HEK293 (cell line): ENCODE results near the gene RUVBL1.
A peak's percentile ranks its signal among the peaks of the same experiment; 100 is the strongest.

Experiments used
- FEZF1 ChIP-seq: fragments of 450-650 bp; formaldehyde crosslinking; IDR thresholded peaks from 2 replicates; pipeline ENCODE4 v1.5.1; 2016; ENCODE audit warnings: missing biosample characterization, missing genetic modification characterization
- KLF17 ChIP-seq: fragments of 450-650 bp; formaldehyde crosslinking; IDR thresholded peaks from 2 replicates; pipeline ENCODE4 v1.5.1; 2016; ENCODE audit warnings: missing biosample characterization, missing genetic modification characterization
- PATZ1 ChIP-seq: fragments of 450-650 bp; formaldehyde crosslinking; IDR thresholded peaks from 2 replicates; pipeline ENCODE4 v1.5.1; 2016; ENCODE audit warnings: missing biosample characterization, missing genetic modification characterization
- REPIN1 ChIP-seq: fragments of 450-650 bp; formaldehyde crosslinking; IDR thresholded peaks from 2 replicates; pipeline ENCODE4 v1.5.1; 2017; ENCODE audit warnings: missing biosample characterization, missing genetic modification characterization, low read depth
- SCRT2 ChIP-seq: fragments of 450-650 bp; formaldehyde crosslinking; IDR thresholded peaks from 2 replicates; pipeline ENCODE4 v1.5.1; 2016; ENCODE audit warnings: missing biosample characterization, missing genetic modification characterization
- TCF7L2 ChIP-seq: IDR thresholded peaks from 2 replicates; pipeline ENCODE4 v1.6.1; 2011; ENCODE audit warnings: low read depth, mild to moderate bottlenecking, inconsistent platforms, low read length, moderate library complexity, borderline replicate concordance
- ZBTB6 ChIP-seq: fragments of 450-650 bp; formaldehyde crosslinking; IDR thresholded peaks from 2 replicates; pipeline ENCODE4 v1.5.1; 2017; ENCODE audit warnings: missing biosample characterization, missing genetic modification characterization
- ZFHX2 ChIP-seq: fragments of 450-650 bp; formaldehyde crosslinking; conservative IDR thresholded peaks from 2 replicates; pipeline ENCODE4 v1.5.1; 2016; ENCODE audit warnings: missing biosample characterization, missing genetic modification characterization
- ZFP3 ChIP-seq: fragments of 450-650 bp; formaldehyde crosslinking; IDR thresholded peaks from 2 replicates; pipeline ENCODE4 v1.5.1; 2016; ENCODE audit warnings: low read depth, missing biosample characterization, missing genetic modification characterization
- ZNF121 ChIP-seq: fragments of 450-650 bp; formaldehyde crosslinking; IDR thresholded peaks from 2 replicates; pipeline ENCODE4 v1.5.1; 2016; ENCODE audit warnings: missing biosample characterization, missing genetic modification characterization
- ZNF132 ChIP-seq: fragments of 450-650 bp; formaldehyde crosslinking; IDR thresholded peaks from 2 replicates; pipeline ENCODE4 v1.5.1; 2017; ENCODE audit warnings: missing biosample characterization, missing genetic modification characterization, borderline replicate concordance
- ZNF133 ChIP-seq: fragments of 450-650 bp; formaldehyde crosslinking; IDR thresholded peaks from 2 replicates; pipeline ENCODE4 v1.5.1; 2016; ENCODE audit warnings: missing biosample characterization, missing genetic modification characterization
- ZNF146 ChIP-seq: fragments of 450-650 bp; formaldehyde crosslinking; IDR thresholded peaks from 2 replicates; pipeline ENCODE4 v1.5.1; 2016; ENCODE audit warnings: missing biosample characterization, missing genetic modification characterization
- ZNF341 ChIP-seq: fragments of 450-650 bp; formaldehyde crosslinking; IDR thresholded peaks from 2 replicates; pipeline ENCODE4; 2016; ENCODE audit warnings: low read depth, missing biosample characterization, missing genetic modification characterization
- ZNF391 ChIP-seq: fragments of 450-650 bp; formaldehyde crosslinking; IDR thresholded peaks from 2 replicates; pipeline ENCODE4 v1.5.1; 2016; ENCODE audit warnings: low read depth, missing biosample characterization, missing genetic modification characterization, borderline replicate concordance
- ZNF398 ChIP-seq: fragments of 450-650 bp; formaldehyde crosslinking; IDR thresholded peaks from 2 replicates; pipeline ENCODE4 v1.5.1; 2017; ENCODE audit warnings: missing biosample characterization, missing genetic modification characterization
- ZNF510 ChIP-seq: fragments of 450-650 bp; formaldehyde crosslinking; IDR thresholded peaks from 2 replicates; pipeline ENCODE4 v1.5.1; 2018; ENCODE audit warnings: mild to moderate bottlenecking, missing genetic modification characterization, missing biosample characterization; ENCODE audit not compliant: insufficient replicate concordance
- ZNF513 ChIP-seq: fragments of 450-650 bp; IDR thresholded peaks from 2 replicates; pipeline ENCODE4 v1.5.1; 2018; ENCODE audit warnings: missing biosample characterization, missing genetic modification characterization
- ZNF529 ChIP-seq: fragments of 450-650 bp; formaldehyde crosslinking; IDR thresholded peaks from 2 replicates; pipeline ENCODE4 v1.5.1; 2017; ENCODE audit warnings: missing genetic modification characterization, missing biosample characterization; ENCODE audit not compliant: insufficient replicate concordance
- ZNF561 ChIP-seq: fragments of 450-650 bp; IDR thresholded peaks from 2 replicates; pipeline ENCODE4 v1.5.1; 2018; ENCODE audit warnings: missing biosample characterization, missing genetic modification characterization, borderline replicate concordance
- ZNF629 ChIP-seq: fragments of 450-650 bp; formaldehyde crosslinking; IDR thresholded peaks from 2 replicates; pipeline ENCODE4 v1.5.1; 2017; ENCODE audit warnings: missing biosample characterization, missing genetic modification characterization
- ZNF704 ChIP-seq: fragments of 450-650 bp; formaldehyde crosslinking; IDR thresholded peaks from 2 replicates; pipeline ENCODE4 v1.5.1; 2016; ENCODE audit warnings: missing biosample characterization, missing genetic modification characterization
- ZNF843 ChIP-seq: fragments of 450-650 bp; formaldehyde crosslinking; IDR thresholded peaks from 2 replicates; pipeline ENCODE4 v1.5.1; 2016; ENCODE audit warnings: missing biosample characterization, missing genetic modification characterization
- ZSCAN18 ChIP-seq: fragments of 450-650 bp; formaldehyde crosslinking; IDR thresholded peaks from 2 replicates; pipeline ENCODE4 v1.5.1; 2016; ENCODE audit warnings: missing biosample characterization, missing genetic modification characterization
- ZSCAN23 ChIP-seq: fragments of 450-650 bp; formaldehyde crosslinking; IDR thresholded peaks from 2 replicates; pipeline ENCODE4 v1.5.1; 2016; ENCODE audit warnings: missing biosample characterization, missing genetic modification characterization
- ZSCAN5A ChIP-seq: fragments of 450-650 bp; formaldehyde crosslinking; IDR thresholded peaks from 2 replicates; pipeline ENCODE4 v1.5.1; 2016; ENCODE audit warnings: missing biosample characterization, missing genetic modification characterization

RUVBL1 gene

GRCh38 chr3:128153156-128154041 lies 29.8 kb upstream of the RUVBL1 start, which contains the start of gene EEFSEC (continued):
- TF ChIP-seq KLF17 (tag by site-specific recombination): peak; percentile 90; the same call in 1 of the 2 replicates
- TF ChIP-seq ZNF341 (tag by site-specific recombination): peak; percentile 76
- TF ChIP-seq ZNF513 (tag by site-specific recombination): no peak
- 0 out of 2 replicates have a peak, but pooled peaks have one; percentile 22 for TF ChIP-seq ZSCAN23 (tag by site-specific recombination)
- TF ChIP-seq TCF7L2: no peak
- TF ChIP-seq ZNF529 (tag by site-specific recombination): no peak
- TF ChIP-seq ZNF146 (tag by site-specific recombination): peak; percentile 37; the same call in 1 of the 2 replicates
- TF ChIP-seq SCRT2: no peak
- no peak for TF ChIP-seq ZNF398 (tag by site-specific recombination)
- TF ChIP-seq ZFP3 (tag by site-specific recombination): no peak
- TF ChIP-seq ZNF510: no peak
- TF ChIP-seq REPIN1 (tag by site-specific recombination): no peak
- peak; percentile 82 for TF ChIP-seq ZFHX2
- TF ChIP-seq ZNF843 (tag by site-specific recombination): 0 out of 2 replicates have a peak, but pooled peaks have one; percentile 28
- TF ChIP-seq ZSCAN18 (tag by site-specific recombination): no peak
- TF ChIP-seq ZNF132: no peak
- 0 out of 2 replicates have a peak, but pooled peaks have one; percentile 33 for TF ChIP-seq ZNF133 (tag by site-specific recombination)
- no peak for TF ChIP-seq ZBTB6 (tag by site-specific recombination)
- no peak for TF ChIP-seq ZNF704 (tag by site-specific recombination)
- peak; percentile 15; the same call in 1 of the 2 replicates for TF ChIP-seq ZNF121 (tag by site-specific recombination)
- peak; percentile 58; the same call in 1 of the 2 replicates for TF ChIP-seq ZNF629 (tag by site-specific recombination)
- peak; percentile 56 for TF ChIP-seq PATZ1
- peak; percentile 66; the same call in 1 of the 2 replicates for TF ChIP-seq ZNF561 (tag by site-specific recombination)
- TF ChIP-seq FEZF1 (tag by site-specific recombination): no peak
- TF ChIP-seq ZNF391 (tag by site-specific recombination): 0 out of 2 replicates have a peak, but pooled peaks have one; percentile 53
- peak; percentile 60; the same call in 1 of the 2 replicates for TF ChIP-seq ZSCAN5A (tag by site-specific recombination)
